Regular cardiac myocyte (primary cell): Measurements from ENCODE around the gene FEM1B. TPM values are rescaled to one million over a fixed set of nuclear protein-coding genes. Genes with fewer than 3 reads are reported as not detected.

ENCODE experiments used
- total RNA-seq: library from RNA; depleted of rRNA; stranded (reverse); fragments of >200 nt; gene quantifications from 2 replicates; pipeline ENCODE4 v1.2.3, GENCODE V29; 2014

The FEM1B gene
- 44.5 and 62.6 TPM in 2 replicates for total RNA-seq

GRCh38 chr15:68277603-68278344, at the start of gene FEM1B:
FEM1B (plus strand) TSS chr15:68277745; CDS start chr15:68278418, 673 bp downstream.

GRCh38 chr15:68229386-68230156, 48.0 kb upstream of the FEM1B start, which contains the start of gene CLN6:
CLN6 (minus strand) TSS chr15:68229728; CDS start chr15:68229584, 144 bp downstream.

Other genes starting within 250 kb of the FEM1B start
- 8.4 and 12.4 TPM in 2 replicates for gene PIAS1, start 223.4 kb upstream of the FEM1B start, total RNA-seq
- 0.85 and 1.2 TPM in 2 replicates for gene CALML4, start 72.4 kb upstream of the FEM1B start, total RNA-seq
- gene CLN6, start 48.0 kb upstream of the FEM1B start, total RNA-seq: 4.5 and 13.4 TPM in 2 replicates
- 9.6 and 46.5 TPM in 2 replicates for gene ITGA11, start 154.4 kb downstream of the FEM1B start, total RNA-seq